ENCODE results near the gene HOXD11. TPM values are rescaled to one million over a fixed set of nuclear protein-coding genes. Genes with fewer than 3 reads are reported as not detected.

Gene HOXD11
- total RNA-seq, 1 donor from 2014 or later: not detected

- Histone ChIP-seq H3K36me3 (no peaks in the 10 kb centered on the region), H3K4me3 (no peak overlapping the region), H3K27me3 (peaks cover 95% of the 10 kb centered on the region), H3K9me3 (no peaks in the 10 kb centered on the region), H3K27ac (no peak overlapping the region), H3K4me1 (peaks cover 15% of the 10 kb centered on the region)
- ATAC-seq (no peak), DNase-seq (no peak)
- intact Hi-C loops (cut with DNase I): loop anchor here (10.0 kb wide), 2 partner anchors 316 to 416 kb away; no protein-coding TSS in a partner anchor
- TF ChIP-seq, protein P1, sequence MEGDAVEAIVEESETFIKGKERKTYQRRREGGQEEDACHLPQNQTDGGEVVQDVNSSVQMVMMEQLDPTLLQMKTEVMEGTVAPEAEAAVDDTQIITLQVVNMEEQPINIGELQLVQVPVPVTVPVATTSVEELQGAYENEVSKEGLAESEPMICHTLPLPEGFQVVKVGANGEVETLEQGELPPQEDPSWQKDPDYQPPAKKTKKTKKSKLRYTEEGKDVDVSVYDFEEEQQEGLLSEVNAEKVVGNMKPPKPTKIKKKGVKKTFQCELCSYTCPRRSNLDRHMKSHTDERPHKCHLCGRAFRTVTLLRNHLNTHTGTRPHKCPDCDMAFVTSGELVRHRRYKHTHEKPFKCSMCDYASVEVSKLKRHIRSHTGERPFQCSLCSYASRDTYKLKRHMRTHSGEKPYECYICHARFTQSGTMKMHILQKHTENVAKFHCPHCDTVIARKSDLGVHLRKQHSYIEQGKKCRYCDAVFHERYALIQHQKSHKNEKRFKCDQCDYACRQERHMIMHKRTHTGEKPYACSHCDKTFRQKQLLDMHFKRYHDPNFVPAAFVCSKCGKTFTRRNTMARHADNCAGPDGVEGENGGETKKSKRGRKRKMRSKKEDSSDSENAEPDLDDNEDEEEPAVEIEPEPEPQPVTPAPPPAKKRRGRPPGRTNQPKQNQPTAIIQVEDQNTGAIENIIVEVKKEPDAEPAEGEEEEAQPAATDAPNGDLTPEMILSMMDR (IDR thresholded peaks at IDR 0.05): no peak
These were observed 32.0 kb downstream of the HOXD11 start for GRCh38 chr2:176138923-176139660.

DNA sequence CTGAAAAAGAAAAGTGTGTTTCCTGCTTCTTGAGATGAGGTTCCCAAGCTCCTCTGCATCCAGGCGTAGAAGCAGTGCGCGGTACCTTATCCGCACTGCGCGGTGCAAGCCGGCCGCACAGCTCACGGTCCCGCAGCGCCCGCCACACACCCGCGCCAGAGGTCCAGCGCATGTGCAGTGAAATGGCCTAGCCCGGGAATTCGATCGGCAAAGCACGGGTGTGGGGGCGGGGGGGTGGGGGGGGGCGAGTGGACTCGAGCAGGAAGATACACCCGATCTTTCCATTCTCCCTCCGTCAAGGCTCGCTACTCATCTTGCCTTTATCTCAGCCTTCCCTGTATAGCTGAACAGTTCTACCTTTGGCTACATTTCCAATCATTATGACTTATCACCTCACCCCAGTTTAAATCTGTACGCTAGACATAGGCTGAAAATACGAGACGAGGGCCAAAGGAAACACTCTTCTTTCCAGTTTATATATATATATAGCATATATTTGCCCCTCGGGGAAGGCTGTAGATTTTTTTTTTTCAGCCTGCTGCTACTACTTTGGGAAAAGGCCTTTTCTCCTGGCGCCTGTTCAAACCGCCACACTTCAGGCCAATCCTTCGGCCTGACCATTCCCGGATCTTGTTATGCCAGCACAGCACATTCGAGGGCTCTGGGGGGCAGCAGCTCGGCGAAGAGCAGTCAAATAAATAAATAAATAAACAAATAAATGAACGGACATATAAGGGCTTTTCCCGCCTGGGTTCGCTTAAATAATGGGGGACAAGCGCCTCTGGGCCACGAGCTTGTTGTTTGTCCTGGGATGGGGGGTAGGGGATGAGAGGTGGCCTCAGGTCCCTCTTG lies 32.8 kb downstream of the HOXD11 start:
- peaks cover 92% of the 10 kb centered on the region for H3K27me3 ChIP-seq
- no peaks in the 10 kb centered on the region for H3K36me3 ChIP-seq
- H3K4me3 ChIP-seq: peak overlapping the region; percentile 8
- TF ChIP-seq, protein P1 (IDR thresholded peaks at IDR 0.05): no peak
- no peak overlapping the region for H3K27ac ChIP-seq
- peaks cover 15% of the 10 kb centered on the region for H3K4me1 ChIP-seq
- no peak for ATAC-seq
- intact Hi-C loops (cut with DNase I): loop anchor here (10.0 kb wide), 2 partner anchors 315 to 415 kb away; no protein-coding TSS in a partner anchor
- DNase-seq: no peak
- H3K9me3 ChIP-seq: no peaks in the 10 kb centered on the region

- peaks cover 15% of the 10 kb centered on the region for H3K4me1 ChIP-seq
- peak; percentile 93 for ATAC-seq
- intact Hi-C loops (cut with DNase I): no loop called here
- DNase-seq: peak; percentile 85
- H3K9me3 ChIP-seq: no peaks in the 10 kb centered on the region
- H3K36me3 ChIP-seq: no peaks in the 10 kb centered on the region
- peaks cover 92% of the 10 kb centered on the region for H3K27me3 ChIP-seq
- TF ChIP-seq, protein P1 (IDR thresholded peaks at IDR 0.05): peak; percentile 78
- H3K4me3 ChIP-seq: peak overlapping the region; percentile 47
- no peak overlapping the region for H3K27ac ChIP-seq
These were observed 33.6 kb downstream of the HOXD11 start for GRCh38 chr2:176140513-176141317.

- H3K9me3 ChIP-seq: no peaks in the 10 kb centered on the region
- TF ChIP-seq, protein P1 (IDR thresholded peaks at IDR 0.05): no peak
- H3K27ac ChIP-seq: no peak overlapping the region
- ATAC-seq: no peak
- intact Hi-C loops (cut with DNase I): no loop called here
- no peak overlapping the region for H3K4me3 ChIP-seq
- no peaks in the 10 kb centered on the region for H3K36me3 ChIP-seq
- peaks cover 94% of the 10 kb centered on the region for H3K27me3 ChIP-seq
- no peak for DNase-seq
- H3K4me1 ChIP-seq: peaks cover 7% of the 10 kb centered on the region
These were observed 35.2 kb downstream of the HOXD11 start for GRCh38 chr2:176142281-176142680.

All from upper lobe of right lung (tissue), 1 donor.